Ramos (cell line): ENCODE measurements around the gene ACSS2.
"Not testable (repeated sequence)": the region's sequence is repeated elsewhere in the genome, so short reads cannot be mapped to it uniquely, and the experiment has no call there.

Experiments
- in situ Hi-C: fragments of 300-500 bp; cut with MboI; formaldehyde crosslinking; loops from one replicate; pipeline ENCODE4 v1.14.3; 2022; ENCODE audit warnings: low sequenced_read_pairs; ENCODE audit not compliant: unreplicated experiment

Gene ACSS2

GRCh38 chr20:34871966-34872621, 4.3 kb upstream of the ACSS2 start:
- in situ Hi-C loops: loop anchor here (5.0 kb wide), 1 partner anchor 85 kb away; the partner anchor contains the start of genes GSS and MYH7B

- in situ Hi-C loops: loop anchor here (5.0 kb wide), 1 partner anchor 85 kb away; the partner anchor contains the start of genes GSS and MYH7B
These were observed 3.7 kb upstream of the ACSS2 start, which contains the start of gene GGT7 for GRCh38 chr20:34872622-34873224. GGT7 (minus strand) TSS chr20:34872856; CDS start chr20:34872815, 41 bp downstream.

- in situ Hi-C loops: loop anchor here (5.0 kb wide), 1 partner anchor 84 kb away; the partner anchor contains the start of genes GSS and MYH7B
These were observed 2.8 kb upstream of the ACSS2 start for GRCh38 chr20:34873583-34874093.

DNA sequence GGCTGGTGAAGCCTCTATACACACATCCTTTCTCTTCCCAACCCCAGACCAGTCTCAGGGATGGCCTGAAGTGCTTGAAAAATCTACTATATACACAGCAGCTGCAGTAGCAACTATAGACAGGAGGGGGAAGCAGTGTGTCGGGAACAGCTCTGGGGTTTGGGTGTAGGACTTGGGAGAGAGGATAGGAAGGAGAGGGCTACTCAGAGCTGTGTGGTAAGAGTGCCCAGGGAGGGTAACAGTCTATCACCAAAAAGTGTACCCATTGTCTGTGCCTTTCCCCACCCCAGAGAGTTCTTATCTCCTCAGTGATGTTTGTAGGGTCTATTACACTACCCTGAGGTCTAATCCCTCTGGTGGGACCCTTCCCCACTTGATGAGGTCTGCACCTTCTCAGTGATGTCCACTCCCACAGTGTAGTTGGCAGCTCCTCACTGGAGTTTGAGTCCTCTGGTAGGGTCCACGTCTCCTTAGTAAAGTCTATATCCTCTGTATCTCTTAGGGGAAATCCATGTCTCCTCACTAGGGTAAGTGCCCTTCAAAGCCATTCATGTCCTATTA, 2.2 kb upstream of the ACSS2 start:
- in situ Hi-C loops: loop anchor here (5.0 kb wide), 1 partner anchor 83 kb away; the partner anchor contains the start of genes GSS and MYH7B

DNA sequence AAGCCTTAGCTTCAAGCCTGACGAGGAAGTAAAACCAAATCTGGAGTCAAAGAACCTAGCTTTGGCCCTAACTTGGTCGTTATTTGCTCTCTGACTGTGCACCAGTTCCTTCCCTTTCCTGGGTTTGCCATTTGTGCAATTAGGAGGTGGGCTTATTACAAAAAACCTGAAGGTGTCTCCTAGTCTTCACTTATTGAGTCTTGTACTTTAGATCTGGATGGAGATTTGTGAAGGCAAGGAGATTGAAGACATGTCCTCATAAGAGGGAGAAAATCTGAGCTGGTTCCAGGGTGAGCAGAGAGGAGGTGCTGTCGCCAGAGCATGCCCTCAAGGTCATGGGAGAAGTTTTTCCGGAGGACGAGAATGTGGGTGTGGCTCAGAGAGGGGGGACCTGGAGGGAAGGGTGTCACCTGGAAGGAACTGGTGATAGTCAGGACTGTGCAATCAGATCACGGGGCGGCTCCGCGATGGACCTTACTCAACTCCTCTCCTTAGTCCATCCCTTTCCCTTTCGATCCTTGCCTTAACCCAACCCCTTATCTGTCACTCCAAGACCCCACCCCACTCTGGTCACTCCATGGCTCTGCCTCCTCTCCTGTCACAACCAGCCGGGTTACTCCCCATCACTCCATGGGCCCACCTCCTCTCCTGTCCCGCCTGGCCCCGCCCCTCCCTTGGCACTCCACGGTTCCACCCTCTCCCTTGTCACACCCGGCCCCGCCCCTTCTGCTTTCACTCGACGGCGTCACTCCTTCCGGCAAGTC, 588 bp upstream of the ACSS2 start:
- in situ Hi-C loops: no loop called here

GRCh38 chr20:34880215-34880850, 3.9 kb downstream of the ACSS2 start:
- in situ Hi-C loops: no loop called here

DNA sequence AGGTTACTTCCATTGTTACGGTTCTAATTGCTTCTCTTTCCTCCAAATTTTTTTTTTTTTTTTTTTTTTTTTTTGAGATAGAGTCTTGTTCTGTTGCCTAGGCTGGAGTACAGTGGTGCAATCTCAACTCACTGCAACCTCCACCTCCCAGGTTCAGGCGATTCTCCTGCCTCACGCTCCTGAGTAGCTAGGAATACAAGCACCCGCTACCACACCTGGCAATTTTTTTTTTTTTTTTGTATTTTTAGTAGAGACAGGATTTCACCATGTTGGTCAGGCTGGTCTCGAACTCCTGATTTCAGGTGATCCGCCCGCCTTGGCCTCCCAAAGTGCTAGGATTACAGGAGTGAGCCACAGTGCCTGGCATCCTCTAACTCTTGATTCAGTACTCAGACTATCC, 4.6 kb downstream of the ACSS2 start:
- in situ Hi-C loops: not testable (repeated sequence)

GRCh38 chr20:34881689-34882088, 5.3 kb downstream of the ACSS2 start:
- in situ Hi-C loops: no loop called here

DNA sequence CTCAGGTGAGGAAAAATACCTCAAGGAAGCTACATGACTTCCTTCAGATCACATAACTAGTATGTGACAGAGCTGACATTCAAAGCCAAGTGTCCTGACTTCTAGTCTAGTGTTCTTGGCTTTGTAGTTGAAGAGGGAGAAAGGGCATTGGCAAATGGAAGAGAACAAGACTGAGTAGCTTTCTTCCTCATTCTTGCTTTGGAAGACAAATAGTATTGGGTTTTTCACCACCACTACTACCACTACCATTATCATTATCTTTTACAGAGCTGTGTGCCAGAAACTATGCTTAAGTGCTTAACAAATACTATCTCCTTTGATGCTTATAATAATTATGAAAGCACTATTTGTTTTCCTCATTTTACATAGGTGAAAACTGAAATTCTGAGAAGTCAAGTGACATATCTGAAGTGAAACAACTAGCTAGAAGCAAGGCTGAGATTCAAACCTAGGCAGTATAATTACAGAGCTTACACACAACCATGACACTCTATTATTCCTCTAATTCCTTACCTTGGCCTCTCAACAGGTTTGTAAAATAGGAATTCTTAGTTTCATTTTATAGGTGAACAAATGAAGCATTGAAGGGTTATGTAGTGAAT, 6.8 kb downstream of the ACSS2 start:
- in situ Hi-C loops: no loop called here

GRCh38 chr20:34883809-34884208, 7.4 kb downstream of the ACSS2 start:
- in situ Hi-C loops: no loop called here

DNA sequence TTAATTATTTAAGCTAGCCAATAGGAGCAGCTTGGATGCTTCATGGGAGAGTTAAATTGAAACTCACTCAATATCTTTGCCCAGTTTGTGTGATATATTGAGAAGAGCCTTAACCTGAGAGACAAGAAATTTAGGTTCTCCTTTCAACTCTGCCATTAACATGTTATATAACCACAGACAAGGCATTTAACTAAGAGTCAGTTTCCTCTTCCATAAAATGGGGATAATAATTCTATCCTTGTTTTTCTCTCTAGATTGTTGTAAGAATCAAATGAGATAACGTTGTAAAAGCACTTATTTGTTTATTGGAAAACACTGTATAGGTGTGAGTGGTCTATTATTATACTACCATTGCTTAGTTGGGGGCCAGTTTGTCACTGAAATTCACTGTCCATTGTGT, 7.8 kb downstream of the ACSS2 start:
- in situ Hi-C loops: no loop called here

GRCh38 chr20:34886122-34886521, 9.7 kb downstream of the ACSS2 start:
- in situ Hi-C loops: no loop called here

- in situ Hi-C loops: no loop called here
These were observed 10.6 kb downstream of the ACSS2 start for GRCh38 chr20:34887023-34887422.

DNA sequence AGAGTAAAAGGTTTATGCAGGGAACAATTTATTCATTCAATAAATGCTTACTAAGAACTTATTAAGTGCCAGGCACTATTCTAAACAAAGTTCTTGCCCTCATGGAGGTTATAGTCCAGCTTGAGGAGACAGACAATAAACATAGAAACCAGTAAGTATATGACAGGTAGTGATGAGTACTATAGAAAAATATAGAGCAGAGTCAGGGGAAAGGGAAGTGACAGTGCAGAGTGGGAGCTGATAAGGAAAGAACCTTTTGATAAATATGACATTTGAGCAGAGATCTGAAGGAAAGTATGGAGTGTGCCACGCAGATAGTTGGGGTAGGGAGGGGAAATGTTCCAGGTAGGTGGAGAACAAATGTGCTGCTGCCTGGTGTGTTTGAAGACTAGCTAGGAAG, 12.1 kb downstream of the ACSS2 start:
- in situ Hi-C loops: no loop called here

DNA sequence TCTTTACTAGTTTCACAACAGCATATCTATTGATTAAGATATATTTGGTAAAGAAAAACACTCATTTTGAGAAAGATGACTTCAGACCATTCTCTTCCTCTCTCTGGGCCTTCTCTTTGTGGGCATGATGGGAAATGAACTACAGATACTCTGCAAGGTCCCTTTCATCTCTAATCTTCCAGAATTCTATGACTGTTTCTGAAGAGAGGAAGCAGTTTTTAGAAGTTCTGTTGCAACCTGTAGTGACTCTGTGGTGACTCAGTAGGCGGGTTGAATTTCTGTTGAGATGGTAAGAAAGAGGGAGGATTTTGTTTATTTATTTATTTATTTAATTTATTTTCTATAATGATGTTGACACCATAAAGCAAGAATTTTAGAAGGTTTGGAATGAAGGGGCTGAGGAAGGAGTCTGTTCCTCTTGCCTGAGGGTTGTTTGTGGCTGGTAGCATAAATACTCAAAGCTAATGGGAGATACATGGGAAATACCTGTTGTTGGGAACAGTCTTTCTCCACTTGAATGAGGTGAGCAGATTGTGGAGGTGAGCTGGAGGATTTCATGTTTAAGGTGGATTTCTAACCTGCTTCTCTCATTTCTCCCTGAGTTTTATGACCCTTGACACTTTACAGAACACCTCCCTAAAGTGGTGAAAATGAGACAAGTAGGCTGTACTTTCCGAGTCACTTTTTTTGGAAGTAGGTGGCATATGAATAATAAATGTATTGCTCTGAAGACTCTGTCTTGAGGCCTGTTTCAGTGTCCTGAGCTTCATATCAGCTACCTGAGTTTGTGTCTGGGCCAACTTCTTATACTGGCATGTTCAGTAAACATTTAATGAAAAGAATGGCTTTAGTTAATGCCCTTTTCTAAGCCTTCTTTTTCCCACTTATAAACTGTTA, 15.0 kb downstream of the ACSS2 start:
- in situ Hi-C loops: no loop called here

- in situ Hi-C loops: no loop called here
These were observed 16.3 kb downstream of the ACSS2 start for GRCh38 chr20:34892671-34893070.

DNA sequence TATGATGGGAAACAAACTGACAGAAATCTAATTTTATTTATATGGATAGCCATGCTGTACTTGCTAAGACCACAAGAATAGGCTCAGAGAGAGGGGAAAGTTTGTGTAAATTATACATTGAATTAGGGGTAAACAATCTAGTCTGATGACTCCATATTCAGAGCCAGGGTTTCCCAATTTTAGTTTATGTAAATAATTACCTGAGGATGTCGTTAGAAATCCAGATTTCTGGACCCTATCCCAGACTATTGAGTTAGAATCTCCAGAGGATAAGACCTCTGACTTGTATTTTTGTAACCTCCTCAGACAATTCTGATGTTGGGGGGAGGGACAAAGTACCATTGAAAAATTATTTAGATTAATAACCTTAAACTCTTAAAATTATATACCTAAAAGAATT, 18.3 kb downstream of the ACSS2 start:
- in situ Hi-C loops: no loop called here

GRCh38 chr20:34895465-34895864, 19.1 kb downstream of the ACSS2 start:
- in situ Hi-C loops: no loop called here
